ENCODE measurements around the gene TMEM272. TPM values are rescaled to one million over a fixed set of nuclear protein-coding genes. Genes with fewer than 3 reads are reported as not detected.
A peak's percentile ranks its signal among the peaks of the same experiment; 100 is the strongest.

The TMEM272 gene
- polyA plus RNA-seq, 1 of the 3 experiments (the other 2 are of a cell fraction) = not detected

DNA sequence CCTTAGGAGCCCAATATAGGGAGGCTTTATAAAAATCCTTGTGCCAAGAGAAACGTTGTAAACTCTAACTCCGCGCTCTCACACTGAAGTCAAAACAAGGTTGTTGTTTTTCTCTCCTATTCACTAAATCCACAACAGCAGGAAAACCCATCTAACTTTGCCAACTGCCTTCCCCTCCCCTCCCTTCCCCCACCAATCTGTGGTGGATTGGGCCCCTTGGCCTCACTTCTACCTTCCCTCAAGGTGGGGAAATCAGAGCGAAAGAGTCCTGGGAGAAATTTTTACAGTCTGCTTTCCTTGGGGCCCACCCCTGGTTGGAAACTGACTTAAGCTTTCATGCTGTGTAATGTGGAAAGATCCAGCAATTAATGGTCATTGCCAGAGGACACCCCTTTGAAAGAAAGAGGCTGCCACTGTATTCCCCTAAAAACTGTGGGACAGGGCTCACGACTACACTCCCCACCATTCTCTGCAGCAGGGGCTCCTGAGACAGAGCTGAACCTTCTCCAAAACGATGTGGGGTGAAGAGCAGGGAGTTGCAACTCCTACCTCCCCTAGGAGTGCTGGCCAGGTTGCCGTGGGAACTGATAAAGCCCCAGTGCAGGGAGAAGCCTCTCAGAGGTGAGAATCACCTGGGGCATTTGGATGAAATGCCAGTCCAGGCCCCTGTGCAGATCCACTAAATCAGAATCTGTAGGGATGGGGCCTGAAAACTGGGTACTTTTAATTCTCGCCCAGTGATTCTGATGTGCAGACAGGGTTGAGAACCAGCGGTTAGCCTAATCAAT is 42.2 kb downstream of the TMEM272 start:
- peak overlapping the region; percentile 95 for H3K9ac ChIP-seq
- H4K20me1 ChIP-seq (ENCODE audit: insufficient read depth) = no peaks in the 10 kb centered on the region
- 72% methylated on average over 9 of the region's 9 CpGs for WGBS (ENCODE audit: low lambda C conversion rate)
- H3K27ac ChIP-seq (ENCODE audit: low read depth in 2 of 2, low read length in 1 of 2) = peak overlapping the region; percentile 78 to 98
- no peaks in the 10 kb centered on the region for H3K27me3 ChIP-seq (ENCODE audit: insufficient read depth)
- H3K36me3 ChIP-seq (replicated peaks in 1 of 2; ENCODE audit: control insufficient read depth in 1 of 2, insufficient read depth in 2 of 2, low read length in 1 of 2) = no peaks in the 10 kb centered on the region
- ChIA-PET CTCF (interaction anchor here (1.4 to 1.5 kb wide), 4 partner anchors 9 to 517 kb away, joined by 3 to 5 read pairs (median 3); no protein-coding TSS in a partner anchor), POLR2A (interaction anchor here (0.5 to 2.2 kb wide), 6 partner anchors 17 to 349 kb away, joined by 3 to 13 read pairs (median 4); partner anchors contain the start of gene INTS6)
- TF ChIP-seq SMC3 (IDR thresholded peaks at IDR 0.05; ENCODE audit: low read depth, low read length) (no peak), EZH2phosphoT487 (IDR thresholded peaks at IDR 0.05; ENCODE audit: borderline replicate concordance, low read depth) (no peak), CTCF (IDR thresholded peaks at IDR 0.05) (no peak), RCOR1 (IDR thresholded peaks at IDR 0.05; ENCODE audit: low read length) (no peak), POLR2AphosphoS5 (IDR thresholded peaks at IDR 0.05; ENCODE audit: low read depth, low read length) (no peak), MEF2A (IDR thresholded peaks at IDR 0.05; ENCODE audit: borderline replicate concordance, low read depth) (no peak), TEAD4 (IDR thresholded peaks at IDR 0.05; ENCODE audit: borderline replicate concordance, insufficient read depth) (no peak), NRF1 (IDR thresholded peaks at IDR 0.05; ENCODE audit: low read depth, low read length) (no peak), PBX3 (IDR thresholded peaks at IDR 0.05) (no peak), NFIC (IDR thresholded peaks at IDR 0.05; ENCODE audit: borderline replicate concordance) (no peak), CHD2 (IDR thresholded peaks at IDR 0.05; ENCODE audit: low read length, partially characterized antibody) (no peak), FOSL2 (IDR thresholded peaks at IDR 0.05; ENCODE audit: borderline replicate concordance, low read depth) (no peak)
- TF ChIP-seq, protein P1, sequence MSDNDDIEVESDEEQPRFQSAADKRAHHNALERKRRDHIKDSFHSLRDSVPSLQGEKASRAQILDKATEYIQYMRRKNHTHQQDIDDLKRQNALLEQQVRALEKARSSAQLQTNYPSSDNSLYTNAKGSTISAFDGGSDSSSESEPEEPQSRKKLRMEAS (IDR thresholded peaks at IDR 0.05; ENCODE audit: low read depth) = no peak
- TF ChIP-seq, protein P2, sequence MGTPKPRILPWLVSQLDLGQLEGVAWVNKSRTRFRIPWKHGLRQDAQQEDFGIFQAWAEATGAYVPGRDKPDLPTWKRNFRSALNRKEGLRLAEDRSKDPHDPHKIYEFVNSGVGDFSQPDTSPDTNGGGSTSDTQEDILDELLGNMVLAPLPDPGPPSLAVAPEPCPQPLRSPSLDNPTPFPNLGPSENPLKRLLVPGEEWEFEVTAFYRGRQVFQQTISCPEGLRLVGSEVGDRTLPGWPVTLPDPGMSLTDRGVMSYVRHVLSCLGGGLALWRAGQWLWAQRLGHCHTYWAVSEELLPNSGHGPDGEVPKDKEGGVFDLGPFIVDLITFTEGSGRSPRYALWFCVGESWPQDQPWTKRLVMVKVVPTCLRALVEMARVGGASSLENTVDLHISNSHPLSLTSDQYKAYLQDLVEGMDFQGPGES (IDR thresholded peaks at IDR 0.05; ENCODE audit: low read depth, low read length) = no peak
- H3F3A ChIP-seq (replicated peaks; ENCODE audit: insufficient read depth) = peaks cover 16% of the 10 kb centered on the region
- H3K9me2 ChIP-seq = no peaks in the 10 kb centered on the region
- peak overlapping the region; percentile 87 for H2AFZ ChIP-seq (ENCODE audit: low read depth)
- H3K4me1 ChIP-seq (ENCODE audit: control insufficient read depth in 1 of 2, insufficient read depth in 2 of 2, low read depth in 1 of 2, low read length in 1 of 2) = peaks cover 19 to 51% of the 10 kb centered on the region in 2 experiments
- H3K4me3 ChIP-seq (ENCODE audit: low read depth in 2 of 2, low read length in 1 of 2) = peak overlapping the region; percentile 82 to 90
- H3K9me3 ChIP-seq = no peaks in the 10 kb centered on the region
- H3K79me2 ChIP-seq (ENCODE audit: insufficient read depth) = 0 out of 2 replicates have a peak, but pooled peaks cover 4% of the 10 kb centered on the region
- DNase-seq = peak; percentile 41
- H3K4me2 ChIP-seq = peak overlapping the region; percentile 94

All from SK-N-SH (cell line).